ENCODE measurements around the gene R3HDM4. TPM values are rescaled to one million over a fixed set of nuclear protein-coding genes. Genes with fewer than 3 reads are reported as not detected.

The R3HDM4 gene
- total and polyA plus RNA-seq, 10 of the 15 experiments (the other 5 are each of a cell fraction or from before 2014, with no cell fraction given): 1.3 to 65.8 (median 27.7) TPM

- no peak for TF ChIP-seq CBX3 (IDR thresholded peaks at IDR 0.05; ENCODE audit: borderline replicate concordance, low read depth)
- peak; percentile 51; the same call in 1 of the 2 replicates for TF ChIP-seq POLR2A (IDR thresholded peaks at IDR 0.05; ENCODE audit: low read depth, low read length)
- ChIA-PET POLR2A (no interaction called here), SMC1A (ENCODE audit: uncharacterized antibody, unreplicated experiment) (no interaction called here), CTCF (no interaction called here), RAD21 (ENCODE audit: unreplicated experiment) (no interaction called here)
- no peak overlapping the region for H3K9ac ChIP-seq (ENCODE audit: control insufficient read depth, insufficient read depth, low read length)
- H3K4me2 ChIP-seq (ENCODE audit: control insufficient read depth, insufficient read depth): peak overlapping the region; percentile 79
- no peaks in the 10 kb centered on the region for H3K27me3 ChIP-seq (replicated peaks in 1 of 2; ENCODE audit: control insufficient read depth in 2 of 2, insufficient read depth in 2 of 2, low read length in 1 of 2)
- peaks cover 60% of the 10 kb centered on the region for H3K79me2 ChIP-seq (ENCODE audit: control insufficient read depth, insufficient read depth, low read length)
- peaks cover 24 to 30% of the 10 kb centered on the region in 2 experiments for H3K36me3 ChIP-seq (ENCODE audit: control insufficient read depth in 2 of 2, insufficient read depth in 2 of 2, low read length in 1 of 2)
- peaks cover 7% of the 10 kb centered on the region for H3K4me1 ChIP-seq (ENCODE audit: control insufficient read depth, insufficient read depth, low read length)
- H3K27ac ChIP-seq (ENCODE audit: control insufficient read depth, insufficient read depth): no peak overlapping the region
- H3K9me3 ChIP-seq (replicated peaks; ENCODE audit: control insufficient read depth, insufficient read depth, low read length): peaks cover 4% of the 10 kb centered on the region
- in situ Hi-C loops (cut with MboI) (no loop called here), intact Hi-C loops (cut with micrococcal nuclease; ENCODE audit: unreplicated experiment) (no loop called here)
- no peak for ATAC-seq
- H2AFZ ChIP-seq (ENCODE audit: control insufficient read depth, low read depth, low read length): no peak overlapping the region
- WGBS (ENCODE audit: insufficient coverage, insufficient replicate concordance, low lambda C conversion rate, missing lambda C conversion rate): 85% methylated on average over 45 of the region's 45 CpGs
- DNase-seq (ENCODE audit: low read depth, low spot score): no peak
- no peak for FAIRE-seq
- no peaks in the 10 kb centered on the region; the same call in 1 of the 2 replicates for H4K20me1 ChIP-seq (ENCODE audit: control insufficient read depth, insufficient read depth)
- peak overlapping the region; percentile 37; the same call in 1 of the 2 replicates for H3K4me3 ChIP-seq
- BruUV-seq (replicated peaks): no TSS peak
Measured at GRCh38 chr19:941292-942132, 28.5 kb upstream of the R3HDM4 start.

- peaks cover 64% of the 10 kb centered on the region for H3K79me2 ChIP-seq (ENCODE audit: control insufficient read depth, insufficient read depth, low read length)
- TF ChIP-seq IRF3 (IDR thresholded peaks at IDR 0.05) (no peak), IRF5 (IDR thresholded peaks at IDR 0.05; ENCODE audit: borderline replicate concordance) (no peak), RUNX3 (IDR thresholded peaks at IDR 0.05; ENCODE audit: low read length) (peak; percentile 49; the same call in 1 of the 2 replicates), EGR1 (IDR thresholded peaks at IDR 0.05; ENCODE audit: borderline replicate concordance in 1 of 2, low read depth in 2 of 2, low read length in 2 of 2) (peak in 1 of 2 experiments; percentile 19; a peak in 1 of 3 replicates), BCL3 (IDR thresholded peaks at IDR 0.05; ENCODE audit: borderline replicate concordance, insufficient read depth, low read depth, low read length, poor library complexity, severe bottlenecking) (peak; percentile 67), SRF (IDR thresholded peaks at IDR 0.05; ENCODE audit: low read depth in 2 of 2, low read length in 2 of 2) (peak; percentile 95 to 97), BHLHE40 (IDR thresholded peaks at IDR 0.05; ENCODE audit: borderline replicate concordance in 1 of 2, low read depth in 2 of 2, low read length in 1 of 2) (peak; percentile 51 to 61; a peak in 2 of 4 replicates), CHD1 (IDR thresholded peaks at IDR 0.05; ENCODE audit: low read depth, low read length) (no peak), HCFC1 (IDR thresholded peaks at IDR 0.05; ENCODE audit: low read length) (no peak)
Measured at GRCh38 chr19:940591-941291, 27.7 kb upstream of the R3HDM4 start.

More at GRCh38 chr19:940591-941291, 27.7 kb upstream of the R3HDM4 start:
- no peak for ATAC-seq
- Histone ChIP-seq H3K27ac (ENCODE audit: control insufficient read depth, insufficient read depth) (peak overlapping the region; percentile 58), H3K27me3 (replicated peaks in 1 of 2; ENCODE audit: control insufficient read depth in 2 of 2, insufficient read depth in 2 of 2, low read length in 1 of 2) (no peaks in the 10 kb centered on the region), H3K9me3 (replicated peaks; ENCODE audit: control insufficient read depth, insufficient read depth, low read length) (peaks cover 4% of the 10 kb centered on the region), H3K9ac (ENCODE audit: control insufficient read depth, insufficient read depth, low read length) (peak overlapping the region; percentile 18; the same call in 1 of the 2 replicates), H3K36me3 (ENCODE audit: control insufficient read depth in 2 of 2, insufficient read depth in 2 of 2, low read length in 1 of 2) (peaks cover 30% of the 10 kb centered on the region in 2 experiments), H2AFZ (ENCODE audit: control insufficient read depth, low read depth, low read length) (no peak overlapping the region), H3K4me1 (ENCODE audit: control insufficient read depth, insufficient read depth, low read length) (peaks cover 7% of the 10 kb centered on the region), H3K4me2 (ENCODE audit: control insufficient read depth, insufficient read depth) (peak overlapping the region; percentile 79), H4K20me1 (ENCODE audit: control insufficient read depth, insufficient read depth) (no peaks in the 10 kb centered on the region; the same call in 1 of the 2 replicates), H3K4me3 (peak overlapping the region; percentile 37; the same call in 1 of the 2 replicates)
- WGBS (ENCODE audit: insufficient coverage, insufficient replicate concordance, low lambda C conversion rate, missing lambda C conversion rate): 3% methylated on average over 59 of the region's 64 CpGs
- SMC1A ChIA-PET (ENCODE audit: uncharacterized antibody, unreplicated experiment): no interaction called here
- RAD21 ChIA-PET (ENCODE audit: unreplicated experiment): no interaction called here
- in situ Hi-C loops (cut with MboI) (no loop called here), intact Hi-C loops (cut with micrococcal nuclease; ENCODE audit: unreplicated experiment) (no loop called here)
- no peak for DNase-seq (ENCODE audit: low read depth, low spot score)
- BruUV-seq (replicated peaks): no TSS peak
- CTCF ChIA-PET: no interaction called here
- FAIRE-seq: no peak
- POLR2A ChIA-PET: interaction anchor here (0.5 kb wide), 1 partner anchor 31 kb away, joined by 3 read pairs; no protein-coding TSS in a partner anchor

Measured in GM12878 (cell line).